CD4-positive, alpha-beta T cell (primary cell): ENCODE data around the gene INPP5A. TPM values are rescaled to one million over a fixed set of nuclear protein-coding genes. Genes with fewer than 3 reads are reported as not detected.

ENCODE experiments used
- ATAC-seq: fragments of 200-7000 bp; cut with Tn5 transposase; one replicate; pipeline ENCODE4 v1.10.0; 2022; ENCODE audit warnings: mild to moderate bottlenecking; ENCODE audit not compliant: poor library complexity
- CTCF ChIA-PET: fragments of 350-600 bp; sonication (Branson Sonifier 250); formaldehyde crosslinking; loops from one replicate; lab custom pipeline; 2021; ENCODE audit warnings: antibody characterized with exemption, inconsistent platforms; lab: Charles Lee
- POLR2A ChIA-PET: fragments of 350-600 bp; sonication (Branson Sonifier 250); formaldehyde crosslinking; loops from one replicate; lab custom pipeline; 2021; ENCODE audit warnings: antibody characterized with exemption, inconsistent platforms; lab: Charles Lee
- DNase-seq, 14 experiments: peaks; one replicate each; pipeline ENCODE4 v3.0.0-alpha.2; 2013 to 2020; ENCODE audit warnings: mixed read lengths in 2 of 14
- H3K27ac ChIP-seq, 2 donors: one replicate each; pipeline versions ENCODE4 v1.5.1 to v1.7.0; 2013; ENCODE audit warnings: low read length in 2 of 2, low read depth in 1 of 2, mild to moderate bottlenecking in 1 of 2
- H3K27me3 ChIP-seq, 2 experiments: 1 replicate in 1 of 2; 2 replicates in 1 of 2; pipeline versions ENCODE4 v1.6.1 to v1.7.0; 2013; ENCODE audit warnings: low read length in 2 of 2, control low read depth in 1 of 2, mild to moderate bottlenecking in 1 of 2, moderate library complexity in 1 of 2; ENCODE audit not compliant: insufficient read depth in 2 of 2, control insufficient read depth in 1 of 2
- H3K36me3 ChIP-seq: one replicate; pipeline ENCODE4 v1.6.1; 2013; ENCODE audit warnings: low read length, control low read depth; ENCODE audit not compliant: insufficient read depth
- H3K4me1 ChIP-seq: one replicate; pipeline ENCODE4 v1.6.1; 2013; ENCODE audit warnings: low read length, control low read depth; ENCODE audit not compliant: insufficient read depth
- H3K4me3 ChIP-seq: one replicate; pipeline ENCODE4 v1.5.1; 2013; ENCODE audit warnings: mild to moderate bottlenecking, low read length, moderate library complexity
- H3K9me3 ChIP-seq, 2 experiments: 1 replicate in 1 of 2; 2 replicates in 1 of 2; pipeline versions ENCODE4 v1.6.1 to v1.7.0; 2013; ENCODE audit warnings: low read length in 2 of 2, mild to moderate bottlenecking in 2 of 2, control low read depth in 1 of 2, moderate library complexity in 1 of 2; ENCODE audit not compliant: control insufficient read depth in 1 of 2, insufficient read depth in 1 of 2
- H3K27ac Mint-ChIP-seq: one replicate; pipeline ENCODE4 v1.8.0; 2020; ENCODE audit warnings: mixed read lengths
- H3K27me3 Mint-ChIP-seq: one replicate; pipeline ENCODE4 v1.8.0; 2021; ENCODE audit warnings: mixed read lengths
- H3K36me3 Mint-ChIP-seq: one replicate; pipeline ENCODE4 v1.8.0; 2021; ENCODE audit warnings: low read depth, mixed read lengths
- H3K4me1 Mint-ChIP-seq: one replicate; pipeline ENCODE4 v1.8.0; 2021; ENCODE audit warnings: low read depth, mixed read lengths
- H3K4me3 Mint-ChIP-seq: one replicate; pipeline ENCODE4 v1.8.0; 2020; ENCODE audit warnings: mild to moderate bottlenecking, mixed read lengths
- H3K9me3 Mint-ChIP-seq: one replicate; pipeline ENCODE4 v1.8.0; 2020; ENCODE audit warnings: mixed read lengths
- intact Hi-C, 2 experiments: fragments of 100-400 bp; cut with DNase I in 1 of 2; cut with micrococcal nuclease in 1 of 2; formaldehyde crosslinking; loops; one replicate each; pipeline versions ENCODE4 v1.15.1 to v1.9.0; 2023 to 2025; cut with DNase I, micrococcal nuclease
- total RNA-seq, 174 experiments: library from RNA in 2 of 174; stranded (reverse) in 2 of 174; gene quantifications; one replicate each; pipeline ENCODE4 v1.2.3 and lab custom pipeline; 2021 to 2026
- TF ChIP-seq, protein P1 (sequence below): fragments of 200-600 bp; IDR thresholded peaks from one replicate; pipeline ENCODE4 v1.8.0; 2022; ENCODE audit warnings: antibody characterized with exemption, mild to moderate bottlenecking

The INPP5A gene
- total RNA-seq, 2 experiments from 2014 or later, result 22.0 to 24.8 TPM

DNA sequence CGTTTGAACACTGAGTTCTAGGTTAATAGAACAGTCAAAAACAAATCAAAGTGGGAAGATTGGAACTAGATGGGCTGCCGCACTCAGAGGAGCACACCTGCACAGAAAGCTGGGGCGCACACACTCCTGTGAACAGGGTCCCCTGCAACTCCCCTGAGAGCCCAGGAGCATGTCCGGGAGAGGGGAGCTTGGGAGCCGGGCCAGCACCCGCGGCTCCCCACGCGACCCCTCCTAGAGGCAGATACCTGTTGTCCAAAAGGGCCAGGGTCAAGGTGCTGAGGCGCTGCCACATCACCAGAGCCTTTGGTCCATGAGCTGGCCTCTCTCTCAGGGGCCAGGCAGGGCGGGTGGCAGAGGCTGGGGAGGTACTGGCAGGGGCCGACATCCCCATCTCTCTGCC, 242.8 kb downstream of the INPP5A start:
- Histone ChIP-seq H3K4me3 (no peak overlapping the region), H3K27me3 (peaks cover 9 to 22% of the 10 kb centered on the region in 2 experiments), H3K36me3 (peaks cover 31% of the 10 kb centered on the region), H3K27ac (no peak overlapping the region), H3K9me3 (peaks cover 0 to 44% of the 10 kb centered on the region in 2 experiments), H3K4me1 (peaks cover 3% of the 10 kb centered on the region)
- no peak overlapping the region for H3K27ac Mint-ChIP-seq
- ATAC-seq (no peak), DNase-seq (no peak)
- CTCF ChIA-PET, result no interaction called here
- peaks cover 42% of the 10 kb centered on the region for H3K36me3 Mint-ChIP-seq
- no peak overlapping the region for H3K4me3 Mint-ChIP-seq
- intact Hi-C loops, result no loop called here
- H3K27me3 Mint-ChIP-seq, result peaks cover 12% of the 10 kb centered on the region
- H3K4me1 Mint-ChIP-seq, result peaks cover 9% of the 10 kb centered on the region
- POLR2A ChIA-PET, result no interaction called here
- H3K9me3 Mint-ChIP-seq, result no peaks in the 10 kb centered on the region
- TF ChIP-seq, protein P1, sequence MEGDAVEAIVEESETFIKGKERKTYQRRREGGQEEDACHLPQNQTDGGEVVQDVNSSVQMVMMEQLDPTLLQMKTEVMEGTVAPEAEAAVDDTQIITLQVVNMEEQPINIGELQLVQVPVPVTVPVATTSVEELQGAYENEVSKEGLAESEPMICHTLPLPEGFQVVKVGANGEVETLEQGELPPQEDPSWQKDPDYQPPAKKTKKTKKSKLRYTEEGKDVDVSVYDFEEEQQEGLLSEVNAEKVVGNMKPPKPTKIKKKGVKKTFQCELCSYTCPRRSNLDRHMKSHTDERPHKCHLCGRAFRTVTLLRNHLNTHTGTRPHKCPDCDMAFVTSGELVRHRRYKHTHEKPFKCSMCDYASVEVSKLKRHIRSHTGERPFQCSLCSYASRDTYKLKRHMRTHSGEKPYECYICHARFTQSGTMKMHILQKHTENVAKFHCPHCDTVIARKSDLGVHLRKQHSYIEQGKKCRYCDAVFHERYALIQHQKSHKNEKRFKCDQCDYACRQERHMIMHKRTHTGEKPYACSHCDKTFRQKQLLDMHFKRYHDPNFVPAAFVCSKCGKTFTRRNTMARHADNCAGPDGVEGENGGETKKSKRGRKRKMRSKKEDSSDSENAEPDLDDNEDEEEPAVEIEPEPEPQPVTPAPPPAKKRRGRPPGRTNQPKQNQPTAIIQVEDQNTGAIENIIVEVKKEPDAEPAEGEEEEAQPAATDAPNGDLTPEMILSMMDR, result no peak

DNA sequence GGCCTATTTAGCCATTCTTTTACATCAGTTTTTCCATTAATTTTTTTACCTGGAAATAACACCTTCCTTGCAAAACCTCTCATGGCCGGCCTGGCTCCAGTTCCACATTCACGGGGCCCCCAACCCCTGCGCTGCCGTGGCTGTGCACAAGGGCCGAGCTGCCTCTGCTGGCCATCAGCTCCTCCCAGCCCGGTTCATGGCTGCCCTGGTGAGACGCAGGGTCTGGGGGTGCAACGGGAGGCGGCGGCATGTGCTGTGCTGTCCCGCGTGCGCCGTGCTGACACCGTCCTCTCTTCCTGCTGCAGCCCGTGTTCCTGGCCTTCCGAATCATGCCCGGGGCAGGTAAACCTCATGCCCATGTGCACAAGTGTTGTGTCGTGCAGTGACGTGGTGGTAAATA, 244.0 kb downstream of the INPP5A start:
- peaks cover 27% of the 10 kb centered on the region for H3K36me3 ChIP-seq
- Mint-ChIP-seq H3K4me1 (peaks cover 9% of the 10 kb centered on the region), H3K36me3 (peaks cover 42% of the 10 kb centered on the region), H3K9me3 (no peaks in the 10 kb centered on the region), H3K27me3 (peaks cover 12% of the 10 kb centered on the region), H3K4me3 (no peak overlapping the region), H3K27ac (no peak overlapping the region)
- CTCF ChIA-PET, result no interaction called here
- peaks cover 3% of the 10 kb centered on the region for H3K4me1 ChIP-seq
- ATAC-seq (no peak), DNase-seq (no peak)
- H3K4me3 ChIP-seq, result no peak overlapping the region
- H3K27ac ChIP-seq, result no peak overlapping the region
- intact Hi-C loops, result no loop called here
- H3K9me3 ChIP-seq, result peaks cover 0 to 44% of the 10 kb centered on the region in 2 experiments
- POLR2A ChIA-PET, result no interaction called here
- H3K27me3 ChIP-seq, result peaks cover 9 to 26% of the 10 kb centered on the region in 2 experiments
- TF ChIP-seq, protein P1, result no peak

GRCh38 chr10:132783165-132783939, 245.8 kb downstream of the INPP5A start:
- Histone ChIP-seq H3K27ac (no peak overlapping the region), H3K36me3 (peaks cover 17% of the 10 kb centered on the region), H3K27me3 (peaks cover 14 to 38% of the 10 kb centered on the region in 2 experiments), H3K4me3 (no peak overlapping the region), H3K4me1 (peaks cover 7% of the 10 kb centered on the region), H3K9me3 (peaks cover 0 to 40% of the 10 kb centered on the region in 2 experiments)
- Mint-ChIP-seq H3K9me3 (no peaks in the 10 kb centered on the region), H3K4me3 (no peak overlapping the region), H3K36me3 (peaks cover 36% of the 10 kb centered on the region), H3K27me3 (peaks cover 12% of the 10 kb centered on the region), H3K27ac (no peak overlapping the region), H3K4me1 (peaks cover 9% of the 10 kb centered on the region)
- TF ChIP-seq, protein P1, result no peak
- DNase-seq, result no peak
- ChIA-PET POLR2A (no interaction called here), CTCF (no interaction called here)
- no peak for ATAC-seq
- intact Hi-C loops, result no loop called here
